ENCODE results near the gene KCNB1.

Gene KCNB1

GRCh38 chr20:49482621-49483017, at the start of gene KCNB1:
Gene KCNB1, minus strand, starts transcription at chr20:49482668. Its CDS starts 188 bp downstream, at chr20:49482480.
- no peak for DNase-seq

GRCh38 chr20:49529470-49529869, 47.0 kb upstream of the KCNB1 start:
- DNase-seq, result no peak

GRCh38 chr20:49526568-49526967, 44.1 kb upstream of the KCNB1 start:
- no peak for DNase-seq

- no peak for DNase-seq
These were observed 43.6 kb upstream of the KCNB1 start for GRCh38 chr20:49526056-49526455.

DNA sequence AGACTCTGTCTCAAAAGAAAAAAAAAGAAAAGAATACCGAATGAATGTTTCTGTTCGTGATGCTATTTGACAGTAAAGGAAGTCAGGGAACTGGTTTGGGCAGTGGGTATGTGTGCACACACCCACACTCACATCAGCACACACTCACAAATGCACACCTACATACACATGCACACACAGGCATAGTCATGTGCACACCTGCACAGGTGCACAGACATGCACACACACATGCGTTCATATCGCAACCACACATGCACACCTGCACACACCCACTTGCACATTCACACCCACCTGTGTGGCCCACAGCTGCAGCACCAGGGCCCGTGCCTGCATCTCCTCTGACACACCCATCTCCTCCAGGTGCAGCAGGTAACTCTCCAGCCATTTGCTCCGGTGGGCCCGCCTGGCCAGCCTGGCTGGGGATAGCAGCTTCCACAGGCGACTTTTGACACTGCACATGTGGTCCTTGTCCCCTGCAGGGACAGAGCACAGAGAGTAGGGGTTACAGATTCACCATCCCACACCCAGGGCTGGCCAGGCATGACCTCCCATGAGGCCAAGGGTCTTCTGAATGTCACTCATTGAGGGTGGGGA, 41.4 kb upstream of the KCNB1 start:
- DNase-seq, result no peak

GRCh38 chr20:49521356-49521755, 38.9 kb upstream of the KCNB1 start:
- no peak for DNase-seq

DNA sequence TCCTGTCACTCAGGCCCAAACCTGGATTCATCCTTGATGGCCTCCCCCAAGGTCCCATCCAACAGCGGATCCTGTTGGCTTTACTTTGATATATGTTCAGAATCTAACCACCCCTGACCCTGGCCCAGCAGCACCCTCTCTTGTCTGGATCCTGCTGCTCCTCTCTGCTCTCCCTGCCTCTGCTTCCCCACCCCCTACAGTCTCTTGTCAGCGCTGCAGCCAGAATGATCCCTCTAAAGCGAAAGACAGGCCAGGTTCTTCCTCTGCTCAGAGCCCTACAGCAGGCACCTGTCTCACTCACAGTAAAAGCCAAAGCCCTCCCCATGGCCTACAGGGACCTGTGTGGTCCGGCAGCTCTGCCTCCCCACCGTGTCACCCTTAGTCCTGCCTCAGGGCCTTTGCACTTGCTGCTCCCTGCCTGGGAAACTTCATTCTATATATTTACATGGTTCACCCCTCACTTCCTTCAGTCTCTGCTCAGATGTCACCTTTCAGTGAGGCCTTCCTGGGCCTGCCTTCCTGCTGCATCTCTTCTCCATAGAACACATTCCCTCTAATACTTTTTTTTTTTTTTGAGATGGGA, 37.4 kb upstream of the KCNB1 start:
- DNase-seq, result no peak

DNA sequence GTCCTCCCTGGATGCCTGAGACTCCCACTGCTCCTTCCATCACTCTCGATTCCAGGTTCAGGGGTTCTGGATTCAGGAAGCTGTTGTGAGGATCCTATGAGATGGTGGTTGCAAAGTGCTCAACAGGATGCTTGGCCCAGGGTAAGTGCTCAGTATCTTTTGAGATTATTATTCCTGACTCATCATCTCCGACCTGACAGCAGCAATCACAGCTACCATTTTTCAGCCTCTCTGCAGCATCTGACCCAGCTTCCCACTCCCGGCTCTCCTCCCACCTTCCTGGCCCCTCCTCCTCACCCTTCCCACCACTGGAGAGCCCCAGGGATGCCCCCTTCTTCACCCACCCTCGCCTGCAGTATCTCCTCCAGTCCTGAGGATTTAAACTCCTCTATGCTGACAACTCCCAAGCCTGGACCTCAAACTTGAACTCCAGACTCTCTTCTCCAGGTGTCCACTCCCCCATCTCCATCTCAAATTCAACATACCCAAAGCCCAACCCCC, 36.8 kb upstream of the KCNB1 start:
- DNase-seq, result no peak

DNA sequence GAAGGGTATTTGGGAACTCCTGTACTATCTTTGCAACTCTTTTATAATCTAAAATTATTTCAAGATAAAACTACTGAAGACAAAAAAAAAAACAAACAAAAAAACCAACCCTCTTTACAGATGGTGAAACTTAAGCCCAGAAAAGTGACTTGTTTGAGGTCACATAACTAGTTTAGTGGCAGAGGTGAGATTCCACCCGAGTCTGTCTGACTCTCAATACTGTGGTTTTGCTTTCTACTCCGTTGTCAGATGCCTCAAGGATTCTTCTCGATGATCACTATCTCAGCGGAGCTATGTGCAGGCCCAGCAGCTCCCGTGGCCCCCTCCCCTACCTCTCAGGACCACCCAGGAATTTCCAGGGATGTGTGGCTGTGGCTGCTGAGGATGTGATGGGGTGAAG, 36.1 kb upstream of the KCNB1 start:
- no peak for DNase-seq

DNA sequence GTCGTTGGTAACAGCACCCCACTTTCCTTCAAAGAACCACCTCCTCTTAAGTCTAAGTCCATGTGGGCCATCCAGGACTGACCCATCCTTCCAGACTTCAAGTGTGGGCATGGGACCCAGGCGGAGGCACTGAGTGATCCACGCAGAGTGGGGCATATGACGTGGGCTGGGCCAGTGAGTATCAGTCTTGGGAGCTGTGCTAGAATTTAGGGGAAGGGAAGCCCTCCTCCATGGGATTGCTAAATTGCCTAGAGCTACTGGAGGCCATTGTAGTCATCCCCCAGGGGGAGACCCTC, 35.3 kb upstream of the KCNB1 start:
- no peak for DNase-seq

GRCh38 chr20:49516916-49517804, 34.7 kb upstream of the KCNB1 start:
- DNase-seq, result no peak

DNA sequence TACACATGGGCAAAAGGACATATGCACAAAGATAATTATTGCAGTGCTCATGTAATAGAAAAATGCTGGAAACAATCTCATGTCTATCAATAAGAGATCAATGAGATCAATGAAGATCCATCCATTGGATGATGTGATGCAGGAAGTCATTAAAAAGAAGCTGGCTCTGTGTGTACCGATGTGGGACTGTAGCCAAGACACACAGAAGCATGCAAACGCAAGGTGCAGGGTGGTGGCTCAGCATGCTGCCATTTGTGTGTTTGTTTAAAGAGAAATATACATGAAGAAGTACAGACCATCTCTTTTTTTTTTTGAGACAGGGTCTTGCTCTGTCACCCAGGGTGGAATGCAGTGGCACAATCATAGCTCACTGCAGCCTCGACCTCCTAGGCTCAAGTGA, 33.1 kb upstream of the KCNB1 start:
- DNase-seq, result peak; percentile 22

- no peak for DNase-seq
These were observed 31.0 kb upstream of the KCNB1 start for GRCh38 chr20:49513517-49513916.

GRCh38 chr20:49513009-49513408, 30.5 kb upstream of the KCNB1 start:
- DNase-seq, result no peak

GRCh38 chr20:49511788-49512525, 29.5 kb upstream of the KCNB1 start:
- no peak for DNase-seq

GRCh38 chr20:49510562-49511122, 28.2 kb upstream of the KCNB1 start:
- DNase-seq, result no peak

DNA sequence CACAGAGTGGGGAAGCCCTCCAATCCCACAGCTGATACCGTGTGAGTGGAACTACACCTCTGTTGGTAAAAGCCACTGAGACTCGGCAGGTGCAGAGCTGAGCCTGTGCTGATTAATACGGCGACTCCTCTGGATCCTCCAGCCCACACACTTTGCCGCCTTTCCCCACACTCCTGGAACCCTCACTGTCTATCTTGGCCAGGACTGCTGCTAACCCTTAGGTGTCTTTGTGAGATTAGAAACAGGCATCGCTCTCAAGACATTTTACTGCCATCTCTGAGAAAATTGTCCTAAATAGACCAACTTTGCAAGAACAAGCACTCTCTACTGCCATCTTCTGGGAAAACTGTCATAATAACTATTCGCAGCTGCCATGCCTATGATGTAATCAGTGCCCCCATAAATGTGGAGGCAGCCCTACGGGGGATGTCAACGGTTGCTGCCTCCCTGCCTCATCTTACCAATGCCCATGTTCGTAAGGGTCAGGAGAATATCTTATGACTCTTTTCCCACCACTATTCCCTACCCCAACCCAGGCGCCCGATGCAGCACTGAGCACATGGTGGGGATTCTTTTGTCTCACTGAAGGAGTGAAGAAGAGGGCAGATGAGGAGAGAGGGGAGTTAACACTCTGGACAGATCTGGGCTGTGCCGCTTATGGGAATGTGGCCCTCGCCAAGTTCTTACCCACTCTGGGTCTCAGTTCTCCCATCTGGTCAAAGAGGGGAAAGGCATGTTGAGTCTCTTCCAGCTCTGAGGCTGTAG, 26.1 kb upstream of the KCNB1 start:
- DNase-seq, result peak; percentile 28

DNA sequence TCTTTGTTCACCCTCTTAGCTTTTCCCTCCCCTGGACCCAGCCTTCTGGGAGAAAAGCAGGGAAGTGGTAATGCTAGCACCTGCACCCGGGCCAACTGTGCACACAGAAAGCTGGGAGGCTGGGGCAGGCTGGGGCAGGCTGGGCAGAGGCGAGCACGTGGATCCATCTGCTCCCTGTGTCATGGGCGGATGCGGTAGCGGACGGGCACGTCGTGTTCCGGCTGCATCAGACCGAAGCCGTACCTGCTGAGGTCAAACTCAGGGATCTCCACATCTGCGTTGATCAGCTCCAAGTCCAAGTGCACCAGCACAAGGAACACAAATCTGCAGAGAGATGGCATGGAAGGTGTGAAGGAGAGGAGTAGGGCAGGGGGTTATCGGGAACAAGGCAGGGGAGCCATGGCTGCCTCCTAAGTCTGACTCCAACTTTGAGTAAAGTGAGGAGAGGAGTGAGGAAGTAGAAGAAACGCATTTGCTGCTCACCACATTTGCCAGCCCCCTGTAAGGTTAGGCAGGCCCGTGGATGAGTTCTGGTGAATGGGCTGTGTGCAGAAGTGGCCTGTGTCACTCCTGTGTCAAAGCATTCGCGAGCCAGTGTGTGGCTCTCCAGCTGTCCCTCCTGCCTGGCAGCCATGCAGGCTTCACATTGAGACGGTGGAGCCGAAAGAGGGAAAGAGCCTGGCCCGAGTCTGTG, 25.4 kb upstream of the KCNB1 start:
- DNase-seq, result no peak

- DNase-seq, result no peak
These were observed 23.1 kb upstream of the KCNB1 start for GRCh38 chr20:49505518-49505917.

- DNase-seq, result no peak
These were observed 20.7 kb upstream of the KCNB1 start for GRCh38 chr20:49503176-49503575.

DNA sequence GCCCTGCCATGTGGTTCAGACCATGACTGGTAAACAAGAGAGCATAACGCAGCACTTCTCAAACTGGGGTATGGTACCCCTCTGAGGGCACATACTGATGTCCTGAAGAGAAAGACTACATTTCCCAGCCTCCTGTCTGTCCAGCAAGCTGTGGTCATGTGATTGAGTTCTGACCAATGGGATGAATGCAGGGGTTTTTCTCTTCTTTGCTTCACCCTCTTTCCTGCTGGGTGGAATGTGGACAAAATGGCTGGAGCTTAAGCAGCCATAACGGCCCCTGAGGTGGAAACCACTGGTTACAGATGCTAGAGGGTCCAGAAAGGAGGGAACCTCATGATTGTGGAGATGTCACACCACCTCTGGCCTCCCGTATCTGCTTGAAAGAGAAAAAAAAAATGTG, 19.4 kb upstream of the KCNB1 start:
- no peak for DNase-seq

GRCh38 chr20:49497398-49497669, 14.9 kb upstream of the KCNB1 start:
- DNase-seq, result no peak

All from NCI-H2029 treated with DMSO at 0.1 percent for 48 hours (cell line).